Endothelial cell of umbilical vein (primary cell): ENCODE data around the gene CORO7. TPM values are rescaled to one million over a fixed set of nuclear protein-coding genes. Genes with fewer than 3 reads are reported as not detected.

Source experiments
- BruUV-seq: library from RNA; stranded (reverse); fragments of 400-500 nt; replicated peaks from 2 replicates; lab custom pipeline; 2021; lab: Mats Ljungman, UMichigan
- CTCF ChIA-PET: fragments of 300-600, 350-600 bp; sonication (Branson Sonifier 250); formaldehyde crosslinking; loops from one replicate; lab custom pipeline; 2021; ENCODE audit warnings: antibody characterized with exemption, inconsistent platforms; lab: Charles Lee
- POLR2A ChIA-PET: fragments of 300-600, 350-600 bp; sonication (Branson Sonifier 250); formaldehyde crosslinking; loops from one replicate; lab custom pipeline; 2021; ENCODE audit warnings: antibody characterized with exemption, inconsistent platforms; lab: Charles Lee
- DNase-seq: peaks from one replicate; pipeline ENCODE4 v3.0.0-alpha.2; 2011; ENCODE audit warnings: low read depth, low spot score
- FAIRE-seq: peaks from 2 replicates; lab custom pipeline; 2011; peaks lifted over from hg19 to GRCh38; lab: Jason Lieb, UNC
- H2AFZ ChIP-seq: 2 replicates; pipeline ENCODE4 v1.6.0; 2012; ENCODE audit warnings: low read depth, low read length, control low read depth, inconsistent platforms
- H3K27ac ChIP-seq: 2 replicates; pipeline ENCODE4 v1.5.1; 2011; ENCODE audit warnings: low read depth, mild to moderate bottlenecking, control low read depth, low read length, moderate library complexity; ENCODE audit not compliant: insufficient read depth
- H3K27me3 ChIP-seq, 2 experiments: 2 replicates each; pipeline versions ENCODE4 v1.6.0 to v1.6.1; 2011; ENCODE audit warnings: low read length in 2 of 2, mixed read lengths in 1 of 2; ENCODE audit not compliant: control insufficient read depth in 2 of 2, insufficient read depth in 2 of 2
- H3K36me3 ChIP-seq, 2 experiments: 2 replicates in 1 of 2; 3 replicates in 1 of 2; pipeline ENCODE4 v1.5.1; 2011; ENCODE audit warnings: low read length in 2 of 2, mild to moderate bottlenecking in 1 of 2, moderate library complexity in 1 of 2; ENCODE audit not compliant: control insufficient read depth in 2 of 2, insufficient read depth in 2 of 2; ENCODE audit errors: extremely low read depth in 1 of 2
- H3K4me1 ChIP-seq: 3 replicates; pipeline ENCODE4 v1.5.1; 2011; ENCODE audit warnings: mild to moderate bottlenecking, low read length; ENCODE audit not compliant: control insufficient read depth, insufficient read depth; ENCODE audit errors: extremely low read depth
- H3K4me2 ChIP-seq: 2 replicates; pipeline ENCODE4 v1.6.1; 2011; ENCODE audit warnings: low read length, control low read depth, mixed read lengths; ENCODE audit not compliant: insufficient read depth
- H3K4me3 ChIP-seq, 3 experiments: fragments of 200-600 bp in 1 of 3; sonication (generic), shearing (Covaris generic) in 1 of 3; replicated peaks in 1 of 3; 2 replicates each; pipeline ENCODE4 v1.5.1; 2011 to 2016; ENCODE audit warnings: control low read depth in 3 of 3, low read length in 3 of 3, mild to moderate bottlenecking in 2 of 3, inconsistent platforms in 1 of 3, low read depth in 1 of 3, moderate library complexity in 1 of 3; ENCODE audit not compliant: insufficient read depth in 1 of 3
- H3K79me2 ChIP-seq: 2 replicates; pipeline ENCODE4 v1.6.0; 2012; ENCODE audit warnings: low read length, inconsistent platforms; ENCODE audit not compliant: control insufficient read depth, insufficient read depth
- H3K9ac ChIP-seq: replicated peaks from 2 replicates; pipeline ENCODE3; 2011; ENCODE audit warnings: low read length, control low read depth; ENCODE audit not compliant: insufficient read depth; ENCODE audit errors: extremely low read depth
- H3K9me1 ChIP-seq: replicated peaks from 3 replicates; pipeline ENCODE4 v1.6.0; 2011; ENCODE audit warnings: mild to moderate bottlenecking, low read length; ENCODE audit not compliant: control insufficient read depth, insufficient read depth; ENCODE audit errors: extremely low read depth
- H3K9me3 ChIP-seq: replicated peaks from 2 replicates; pipeline ENCODE4 v1.5.1; 2012; ENCODE audit warnings: low read length, inconsistent platforms; ENCODE audit not compliant: control insufficient read depth, insufficient read depth
- H4K20me1 ChIP-seq: replicated peaks from 2 replicates; pipeline ENCODE3; 2011; ENCODE audit warnings: mild to moderate bottlenecking, low read length; ENCODE audit not compliant: control insufficient read depth, insufficient read depth; ENCODE audit errors: extremely low read depth
- CTCF ChIP-seq, 2 donors: IDR thresholded peaks; 1 replicate in 1 of 2; 2 replicates in 1 of 2; pipeline ENCODE4 v1.5.1; 2011; ENCODE audit warnings: low read length in 2 of 2, mild to moderate bottlenecking in 2 of 2, moderate library complexity in 2 of 2, control low read depth in 1 of 2, inconsistent platforms in 1 of 2, low read depth in 1 of 2; ENCODE audit not compliant: insufficient read depth in 1 of 2; ENCODE audit errors: extremely low read depth in 1 of 2
- EZH2 ChIP-seq: IDR thresholded peaks from 2 replicates; pipeline ENCODE4 v1.6.1; 2012; ENCODE audit warnings: borderline replicate concordance, low read depth, mild to moderate bottlenecking, moderate library complexity, low read length, inconsistent platforms; ENCODE audit not compliant: severe bottlenecking
- FOS ChIP-seq: IDR thresholded peaks from 2 replicates; pipeline ENCODE4 v1.6.1; 2011; ENCODE audit warnings: mild to moderate bottlenecking, low read length, moderate library complexity, borderline replicate concordance; ENCODE audit not compliant: insufficient read depth
- GATA2 ChIP-seq: IDR thresholded peaks from 2 replicates; pipeline ENCODE4 v1.7.0; 2011; ENCODE audit warnings: low read depth, mild to moderate bottlenecking, moderate library complexity, mixed read lengths, low read length; ENCODE audit not compliant: insufficient read length, insufficient read depth
- dilution Hi-C: fragments of 300-500 bp; cut with MboI; formaldehyde crosslinking; loops from one replicate; pipeline ENCODE4 v1.15.0; 2019; ENCODE audit warnings: low sequenced_read_pairs; ENCODE audit not compliant: extremely low pct_ligation_motif_present
- intact Hi-C: fragments of 100-400 bp; cut with micrococcal nuclease; formaldehyde crosslinking; loops from one replicate; pipeline ENCODE4 v1.10.0; 2022
- polyA plus RNA-seq, 4 experiments: library from polyadenylated mRNA; depleted of rRNA in 3 of 4; stranded (reverse) in 3 of 4; unstranded in 1 of 4; fragments of >200 nt; gene quantifications; 2 replicates each; pipeline versions ENCODE4 v1.2.1 to v1.2.3, GENCODE V29; 2011 to 2012; ENCODE audit warnings: missing spikeins in 1 of 4
- total RNA-seq: library from RNA; stranded (reverse); gene quantifications from 2 replicates; pipeline ENCODE4 v1.2.3, GENCODE V29; 2021
- TF ChIP-seq, protein P1 (sequence below): IDR thresholded peaks from 2 replicates; pipeline ENCODE4 v1.6.1; 2011; ENCODE audit not compliant: insufficient read depth, insufficient read length

Gene CORO7
- total and polyA plus RNA-seq, 2 donors (not counting 3 experiments of a cell fraction or from before 2014, with no cell fraction given): 42.5 to 72.3 TPM

GRCh38 chr16:4317532-4318450 lies 98.6 kb downstream of the CORO7 start:
- Histone ChIP-seq H3K9me3 (no peaks in the 10 kb centered on the region), H3K4me2 (peak overlapping the region; percentile 40), H2AFZ (no peak overlapping the region), H3K9ac (peak overlapping the region; percentile 53), H3K4me3 (peak overlapping the region in 1 of 3 experiments; percentile 59), H3K36me3 (no peaks in the 10 kb centered on the region), H3K79me2 (peaks cover 54% of the 10 kb centered on the region), H3K4me1 (peaks cover 22% of the 10 kb centered on the region), H4K20me1 (no peaks in the 10 kb centered on the region), H3K27ac (peak overlapping the region; percentile 16), H3K9me1 (no peaks in the 10 kb centered on the region), H3K27me3 (no peaks in the 10 kb centered on the region)
- dilution Hi-C loops: no loop called here
- intact Hi-C loops: loop anchor here (1.0 to 2.0 kb wide), 2 partner anchors 29 to 45 kb away; partner anchors contain the start of gene TFAP4
- CTCF ChIA-PET: interaction anchor here (0.6 to 6.0 kb wide), 5 partner anchors 10 to 44 kb away, joined by 3 to 73 read pairs (median 5); partner anchors contain the start of gene TFAP4
- DNase-seq (peak; percentile 26), FAIRE-seq (no peak)
- TF ChIP-seq CTCF (IDR thresholded peaks at IDR 0.05; ENCODE audit: extremely low read depth in 1 of 2, insufficient read depth in 1 of 2, low read depth in 1 of 2, low read length in 2 of 2) (no peak), FOS (peak; percentile 10), EZH2 (no peak), GATA2 (no peak)
- TF ChIP-seq, protein P1, sequence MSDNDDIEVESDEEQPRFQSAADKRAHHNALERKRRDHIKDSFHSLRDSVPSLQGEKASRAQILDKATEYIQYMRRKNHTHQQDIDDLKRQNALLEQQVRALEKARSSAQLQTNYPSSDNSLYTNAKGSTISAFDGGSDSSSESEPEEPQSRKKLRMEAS: no peak
- POLR2A ChIA-PET: no interaction called here
- BruUV-seq: no TSS peak
